HG02678 (cell line): ENCODE measurements around the gene KCMF1.

ENCODE experiments used
- ATAC-seq: cut with Tn5 transposase; IDR thresholded peaks from one replicate; pipeline ENCODE4 v1.9.1; 2021; ENCODE audit warnings: mild to moderate bottlenecking, moderate library complexity; ENCODE audit not compliant: unreplicated experiment

Gene KCMF1

DNA sequence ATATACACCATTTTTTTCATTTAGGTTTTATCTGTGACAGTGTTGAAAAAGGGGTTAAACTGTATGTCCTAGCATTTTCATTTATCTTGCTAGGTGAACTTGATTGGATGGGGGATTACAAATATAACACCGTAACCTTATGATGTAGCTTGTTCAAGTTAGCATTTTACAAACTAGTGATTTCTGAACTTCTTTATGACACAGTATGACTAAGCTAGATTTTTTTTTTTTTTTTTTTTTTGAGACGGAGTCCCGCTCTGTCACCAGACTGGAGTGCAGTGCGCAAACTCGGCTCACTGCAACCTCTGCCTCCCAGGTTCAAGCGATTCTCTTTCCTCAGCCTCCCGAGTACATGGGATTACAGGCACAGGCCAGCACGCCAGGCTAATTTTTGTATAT is 47.1 kb downstream of the KCMF1 start:
- no peak for ATAC-seq

DNA sequence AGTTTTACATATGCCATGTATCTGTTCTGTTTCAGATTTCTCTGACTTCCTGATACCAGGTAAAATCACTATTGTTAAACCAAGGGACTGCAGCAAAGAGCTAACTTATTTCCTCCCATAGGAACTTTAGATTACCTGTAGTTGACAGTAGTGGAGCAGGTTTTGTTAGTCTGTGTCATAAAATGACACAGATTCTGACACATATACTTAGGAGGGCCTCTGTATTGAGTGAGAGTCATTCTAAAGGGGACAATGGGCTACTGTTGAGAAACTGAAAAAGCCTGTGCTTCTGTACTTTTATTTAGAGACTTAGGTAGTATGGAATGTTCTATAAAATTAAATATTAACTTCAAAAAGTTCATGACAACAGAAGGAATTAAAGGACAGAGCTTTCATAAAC is 48.2 kb downstream of the KCMF1 start:
- ATAC-seq, result no peak

DNA sequence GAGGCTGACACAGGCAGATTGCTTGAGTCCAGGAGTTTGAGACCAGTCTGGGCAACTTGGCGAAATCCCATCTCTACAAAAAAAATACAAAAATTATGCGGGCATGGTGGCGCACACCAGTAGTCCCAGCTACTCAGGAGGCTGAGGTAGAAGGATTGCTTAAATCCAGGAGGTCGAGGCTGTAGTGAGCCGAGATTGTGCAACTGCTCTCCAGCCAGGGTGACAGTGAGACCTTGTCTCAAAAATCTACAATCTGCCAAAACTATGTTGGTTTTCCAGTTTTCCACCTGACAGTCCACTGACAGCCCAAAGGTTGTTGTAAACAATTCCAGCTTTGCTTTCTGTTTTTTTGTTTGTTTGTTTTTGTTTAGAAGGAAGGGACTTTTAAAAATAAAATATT is 51.3 kb downstream of the KCMF1 start:
- no peak for ATAC-seq

DNA sequence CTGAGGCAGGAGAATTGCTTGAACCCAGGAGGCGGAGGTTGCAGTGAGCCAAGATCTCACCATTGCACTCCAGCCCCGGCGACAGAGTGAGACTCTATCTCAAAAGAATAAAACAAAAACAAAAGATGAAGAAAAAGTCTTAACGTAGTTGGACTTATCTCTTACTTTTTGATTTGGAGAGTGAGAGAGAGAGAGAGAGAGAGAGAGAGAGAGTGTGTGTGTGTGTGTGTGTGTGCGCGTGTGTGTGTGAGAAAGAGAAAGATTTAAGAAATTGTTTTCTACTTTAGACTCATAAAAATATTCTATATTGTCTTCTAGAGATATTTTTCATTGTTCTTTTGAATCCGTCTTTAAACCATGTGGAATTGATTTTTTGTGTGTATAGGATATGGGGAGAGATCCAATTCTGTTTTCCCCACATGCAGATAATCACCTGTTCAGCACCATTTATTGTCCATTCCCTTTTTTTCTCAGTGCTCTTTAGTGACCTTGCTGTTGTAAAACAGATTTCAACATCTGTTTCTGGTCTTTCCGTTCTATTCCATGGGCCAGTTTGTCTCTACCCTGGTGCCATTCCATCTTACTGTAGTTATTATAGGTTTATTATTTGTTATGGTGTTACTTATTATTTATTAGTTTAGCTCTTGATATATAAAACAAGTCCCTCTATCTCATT is 53.5 kb downstream of the KCMF1 start:
- ATAC-seq, result no peak

DNA sequence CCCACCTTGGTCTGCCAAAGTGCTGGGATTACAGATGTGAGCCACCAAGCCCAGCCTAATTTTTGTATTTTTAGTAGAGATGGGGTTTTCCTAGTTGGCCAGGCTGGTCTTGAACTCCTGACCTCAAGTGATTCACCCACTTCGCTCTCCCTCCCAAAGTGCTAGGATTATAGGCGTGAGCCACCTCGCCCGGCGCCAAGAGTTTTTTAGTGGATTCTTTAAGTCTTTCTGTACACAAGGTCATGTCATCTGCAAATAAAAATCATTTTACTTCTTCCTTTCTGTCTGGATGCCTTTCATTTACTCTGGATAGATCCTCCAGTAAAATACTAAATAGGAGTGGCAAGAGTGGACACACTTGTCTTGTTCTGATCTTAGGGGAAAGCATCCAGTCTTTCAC is 61.7 kb downstream of the KCMF1 start:
- no peak for ATAC-seq

DNA sequence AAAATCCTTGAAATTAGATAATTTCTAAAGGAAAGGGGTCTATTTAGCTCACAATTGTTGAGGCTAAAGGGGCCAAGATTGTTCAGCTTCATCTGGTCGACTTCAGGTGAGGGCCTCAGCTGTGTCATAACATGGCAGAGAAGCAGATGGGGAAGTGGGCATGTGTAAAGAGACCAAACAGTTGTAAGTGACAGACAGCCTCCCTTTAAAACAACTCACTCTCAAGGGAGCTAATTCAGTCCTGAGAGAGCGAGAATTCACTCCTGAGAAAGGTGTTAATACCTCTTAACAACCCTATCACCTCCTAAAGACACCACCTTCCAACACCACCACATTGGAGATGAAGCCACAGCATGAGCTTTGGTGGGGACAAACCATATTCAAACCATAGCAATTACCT is 62.4 kb downstream of the KCMF1 start:
- ATAC-seq, result no peak

DNA sequence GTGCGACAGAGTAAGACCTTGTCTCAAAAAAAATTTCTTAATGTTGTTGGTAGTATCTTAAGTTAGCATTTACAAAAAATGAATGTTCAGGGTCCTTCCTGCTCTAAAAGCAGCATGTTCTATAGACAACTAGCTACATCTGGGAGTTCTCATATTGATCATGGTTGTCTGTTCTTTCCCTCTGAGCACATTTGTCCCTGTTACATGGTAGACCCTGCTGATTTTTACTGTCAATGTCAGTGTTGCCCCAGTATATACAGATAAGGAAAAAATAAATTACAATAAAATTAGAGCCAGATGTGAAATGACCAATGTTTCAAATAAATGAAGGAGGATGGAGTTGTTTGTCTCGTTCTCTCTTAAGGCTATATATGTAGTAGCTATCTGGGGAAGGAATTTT is 63.2 kb downstream of the KCMF1 start:
- no peak for ATAC-seq

DNA sequence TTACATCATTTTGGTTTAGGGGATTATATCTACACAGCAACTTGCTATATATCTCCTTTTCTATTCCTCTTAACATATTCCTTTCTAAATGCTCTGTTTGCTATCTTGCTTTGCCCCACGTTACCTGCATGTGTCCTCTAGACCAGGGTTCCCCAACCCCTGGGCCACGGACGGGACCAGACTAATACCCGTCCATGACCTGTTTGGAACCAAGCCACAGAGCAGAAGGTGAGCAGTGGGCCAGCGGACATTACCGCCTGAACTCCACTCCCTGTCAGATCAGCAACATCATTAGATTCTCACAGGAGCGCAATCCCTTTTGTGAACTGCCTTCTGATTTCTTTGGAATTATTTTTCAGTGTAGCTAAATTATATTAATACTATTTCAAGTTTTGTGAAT is 66.7 kb downstream of the KCMF1 start:
- ATAC-seq, result no peak

DNA sequence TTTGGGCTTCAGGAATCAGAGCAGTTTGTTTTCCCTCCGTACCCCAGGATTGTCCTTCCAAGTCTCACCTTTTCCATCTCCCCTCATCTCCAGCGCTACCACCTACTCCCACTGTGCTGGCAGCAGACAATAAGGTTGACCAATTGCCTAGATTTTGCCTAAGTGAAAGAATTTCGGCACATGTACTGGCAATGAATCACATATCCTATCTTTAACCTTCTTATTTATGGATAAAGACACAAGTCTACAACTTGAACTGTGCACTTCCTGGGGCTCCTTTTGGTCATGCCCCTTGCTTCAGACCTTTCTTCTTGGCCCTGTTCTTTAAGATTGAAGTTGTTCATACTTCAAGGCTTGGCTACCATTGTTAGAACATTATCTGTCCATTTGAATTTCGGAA is 71.4 kb downstream of the KCMF1 start:
- no peak for ATAC-seq

DNA sequence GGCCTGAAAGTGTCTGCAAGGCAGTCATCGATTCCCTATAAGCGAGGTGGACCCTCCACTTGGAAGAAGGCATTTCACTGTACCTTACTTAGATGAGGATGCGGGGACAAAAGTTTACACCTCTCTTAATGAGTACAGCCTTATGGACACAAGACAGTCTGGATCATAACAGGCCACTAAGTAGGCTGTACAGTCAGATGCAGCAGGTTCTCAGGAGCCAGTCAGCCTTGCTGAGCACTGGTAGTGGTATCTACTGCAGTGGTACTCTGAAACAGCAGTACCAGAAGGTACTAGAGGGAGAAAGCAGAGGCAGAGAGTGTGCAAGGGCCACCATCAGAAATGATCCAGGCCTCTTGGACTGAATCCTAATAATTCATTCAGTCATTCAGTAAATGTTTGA is 77.6 kb downstream of the KCMF1 start:
- no peak for ATAC-seq

DNA sequence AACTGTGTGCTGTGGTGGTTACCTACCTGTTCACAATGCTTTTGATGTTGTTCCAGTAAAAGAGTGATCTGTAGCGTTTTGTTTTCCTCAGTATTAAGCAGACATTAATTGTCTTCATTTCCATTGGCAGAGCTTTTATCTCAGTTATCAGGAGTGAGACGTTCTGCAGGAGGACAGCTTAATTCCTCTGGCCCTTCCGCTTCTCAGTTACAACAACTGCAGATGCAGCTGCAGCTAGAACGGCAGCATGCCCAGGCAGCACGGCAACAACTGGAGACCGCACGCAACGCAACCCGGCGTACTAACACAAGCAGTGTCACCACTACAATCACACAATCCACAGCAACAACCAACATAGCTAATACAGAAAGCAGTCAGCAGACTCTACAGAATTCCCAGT is 78.3 kb downstream of the KCMF1 start:
- no peak for ATAC-seq

DNA sequence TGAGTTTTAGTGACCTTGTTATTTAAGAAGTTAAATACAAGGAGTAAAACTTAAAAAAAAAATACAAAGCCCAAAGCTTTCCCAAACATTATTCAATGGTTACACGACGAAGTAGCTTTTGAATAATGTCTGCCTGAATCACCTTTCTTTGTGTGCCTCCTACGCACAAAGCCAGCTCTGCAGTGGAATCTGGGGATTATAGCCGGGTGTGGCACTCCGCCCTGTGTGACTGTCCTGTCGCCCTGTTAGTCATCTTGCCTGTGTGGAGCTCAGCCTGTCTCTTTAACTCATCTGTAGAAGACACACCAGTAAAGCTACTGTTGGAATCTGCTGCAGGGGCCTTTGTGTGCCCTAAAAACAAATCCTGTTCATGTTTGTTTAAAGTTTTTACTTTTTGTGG is 82.8 kb downstream of the KCMF1 start:
- no peak for ATAC-seq

DNA sequence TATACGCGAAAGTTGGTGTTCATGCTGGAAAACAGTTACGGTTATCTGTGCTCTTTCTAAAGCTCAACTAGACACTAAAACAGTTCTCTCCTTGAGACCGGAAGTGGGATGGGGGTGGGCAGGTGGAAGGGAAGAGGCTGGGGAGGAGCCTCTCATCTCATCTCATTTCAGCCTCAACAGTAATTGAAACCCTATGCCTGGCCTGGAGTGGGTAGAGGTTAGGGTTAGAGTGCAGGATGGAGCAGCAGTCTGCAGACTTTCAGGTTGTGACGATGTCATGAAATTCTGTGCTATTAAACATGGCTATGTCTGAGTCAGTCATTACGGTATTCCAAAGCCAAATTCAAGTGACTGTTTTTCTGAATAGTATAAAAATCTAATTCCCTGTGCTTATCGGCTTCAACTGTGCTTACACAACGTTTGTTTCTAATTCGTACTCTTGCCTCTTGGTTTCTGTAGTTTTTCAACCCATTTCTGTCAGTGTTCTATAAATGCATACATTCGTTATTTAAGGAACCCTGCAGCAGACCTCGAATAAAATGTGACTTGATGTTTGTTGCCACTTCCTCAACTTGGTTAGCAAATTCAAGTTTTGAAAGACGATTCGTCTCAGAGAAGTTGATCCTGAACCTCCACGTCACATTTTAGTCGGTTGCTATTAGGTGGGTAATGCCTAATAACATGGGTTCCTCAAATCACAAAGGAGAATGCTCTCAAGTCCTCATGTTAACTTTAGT is 86.4 kb downstream of the KCMF1 start:
- no peak for ATAC-seq

DNA sequence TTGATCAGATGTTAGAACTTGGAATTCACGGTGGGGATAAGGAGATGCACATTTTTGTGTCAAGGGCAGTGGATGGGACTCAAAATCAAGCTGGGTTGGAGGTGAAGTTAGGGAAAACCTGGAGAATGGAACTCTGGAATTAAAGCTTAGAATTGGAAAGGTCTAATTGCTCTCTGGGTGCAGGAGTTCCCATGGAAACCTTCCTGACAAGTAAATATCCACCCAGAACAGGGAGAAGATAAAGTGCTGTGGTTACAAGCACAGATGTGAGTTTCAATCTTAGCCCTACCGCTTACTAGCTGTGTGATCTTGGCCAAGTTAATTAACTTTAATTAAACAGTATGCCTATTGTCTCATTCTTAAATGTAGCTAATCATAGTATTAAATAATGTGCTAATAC is 90.9 kb downstream of the KCMF1 start:
- ATAC-seq, result no peak

DNA sequence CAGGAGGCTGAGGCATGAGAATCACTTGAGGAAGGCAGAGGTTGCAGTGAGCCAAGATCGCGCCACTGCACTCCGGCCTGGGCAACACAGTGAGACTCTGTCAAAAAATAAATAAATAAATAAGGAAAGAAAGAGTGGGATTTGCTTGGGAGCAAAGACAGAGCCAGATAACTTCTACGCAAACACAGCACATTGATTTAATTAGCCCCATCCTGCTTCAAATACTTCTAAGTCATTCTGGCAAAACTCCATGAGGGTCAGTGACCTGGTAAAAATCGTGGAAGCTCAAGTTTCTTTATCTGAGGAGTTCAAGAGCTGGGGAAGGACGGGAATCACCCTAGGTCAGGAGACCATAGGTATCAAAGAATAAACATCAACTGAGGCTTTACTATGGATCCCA is 91.6 kb downstream of the KCMF1 start:
- no peak for ATAC-seq

DNA sequence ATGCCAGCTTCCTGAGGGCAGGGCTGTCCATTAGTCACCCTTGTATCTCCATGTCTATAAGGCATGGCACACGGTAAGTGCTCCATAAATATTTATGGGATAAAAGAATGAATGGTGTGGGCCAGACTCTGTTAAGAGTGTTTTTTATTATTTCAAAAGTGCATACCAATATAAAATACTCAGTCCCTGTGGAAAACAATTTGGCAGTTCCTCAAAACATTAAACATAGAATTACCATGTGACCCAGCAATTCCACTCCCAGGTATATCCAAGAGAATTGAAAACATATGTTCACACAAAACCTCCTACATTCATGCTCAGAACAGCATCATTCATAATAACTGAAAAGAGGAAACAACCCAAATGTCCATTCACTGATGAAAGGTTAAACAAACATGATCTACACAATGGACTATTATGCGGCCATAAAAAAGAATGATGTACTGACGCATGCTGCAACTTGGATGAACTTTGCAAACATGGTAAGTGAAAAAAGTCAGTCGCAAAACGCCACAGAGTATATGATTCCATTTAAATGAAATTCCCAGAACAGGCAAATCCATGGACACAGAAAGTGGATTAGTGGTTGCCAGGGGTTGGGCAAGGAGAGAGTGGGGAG is 93.1 kb downstream of the KCMF1 start:
- ATAC-seq, result no peak

DNA sequence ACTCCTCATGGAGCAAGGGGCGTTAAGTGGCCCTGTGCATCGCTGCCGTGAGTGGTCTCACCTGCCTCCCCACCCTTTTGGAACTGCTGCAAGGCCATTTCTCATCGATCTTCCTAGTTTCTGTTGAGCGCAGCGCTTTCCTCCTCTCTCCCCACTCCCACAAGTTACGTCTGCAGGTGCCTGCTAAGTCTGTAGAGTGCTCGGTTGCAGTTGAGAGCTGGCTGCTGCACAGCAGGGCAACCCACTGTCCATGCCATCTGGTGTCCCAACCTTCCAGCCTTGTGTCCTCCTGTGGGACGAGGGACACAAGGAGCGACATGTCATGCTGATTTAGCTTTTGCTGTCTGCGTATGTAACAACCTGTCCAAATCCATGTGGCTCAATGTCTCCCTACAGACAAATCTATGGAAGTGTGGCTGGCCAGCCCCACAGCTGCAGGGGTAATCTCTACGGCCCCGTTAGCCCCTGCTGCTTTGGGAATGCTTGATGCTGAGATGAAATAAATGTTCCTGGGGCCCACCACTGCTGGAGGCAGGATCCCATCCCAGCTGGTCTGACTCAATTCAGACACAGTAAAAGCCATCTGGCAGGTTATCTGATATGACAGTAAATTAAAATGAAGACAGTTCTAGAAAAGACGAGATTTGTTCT is 94.1 kb downstream of the KCMF1 start:
- no peak for ATAC-seq

DNA sequence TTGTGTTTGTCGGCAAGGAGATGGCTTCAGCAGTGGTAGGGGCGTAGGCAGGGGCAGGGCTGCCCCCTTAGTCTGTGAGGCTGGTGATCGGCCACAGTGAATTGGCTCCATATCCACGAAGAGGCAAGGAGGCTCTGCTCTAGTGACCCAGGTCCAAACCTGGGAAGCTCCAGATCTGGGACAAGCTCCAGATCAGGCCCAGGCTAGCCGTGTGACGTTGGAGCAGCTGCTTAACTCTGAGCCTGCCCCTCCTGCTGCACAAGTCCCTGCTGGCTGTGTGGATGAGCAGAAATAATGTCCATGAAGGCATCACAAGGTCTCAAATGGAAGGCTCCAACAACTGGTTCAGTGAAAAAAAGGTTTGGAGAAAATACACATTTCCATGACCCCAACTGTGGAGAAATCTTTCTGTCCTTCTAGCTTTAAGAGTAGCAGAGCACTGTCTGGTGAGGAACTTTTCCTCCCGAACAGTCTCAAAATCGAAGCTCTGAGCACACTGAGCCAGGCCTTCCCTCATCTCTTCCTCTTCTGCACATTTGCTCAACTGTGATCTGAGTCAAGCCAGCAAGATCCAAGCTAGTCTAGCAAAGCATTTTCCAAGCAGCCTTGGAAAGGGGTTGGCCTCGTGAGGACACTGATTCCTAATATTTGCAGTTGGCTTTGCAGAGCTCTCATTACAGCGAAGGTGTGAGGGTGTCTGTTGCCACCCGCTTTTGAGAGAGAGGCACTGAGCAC is 95.2 kb downstream of the KCMF1 start:
- ATAC-seq, result no peak

DNA sequence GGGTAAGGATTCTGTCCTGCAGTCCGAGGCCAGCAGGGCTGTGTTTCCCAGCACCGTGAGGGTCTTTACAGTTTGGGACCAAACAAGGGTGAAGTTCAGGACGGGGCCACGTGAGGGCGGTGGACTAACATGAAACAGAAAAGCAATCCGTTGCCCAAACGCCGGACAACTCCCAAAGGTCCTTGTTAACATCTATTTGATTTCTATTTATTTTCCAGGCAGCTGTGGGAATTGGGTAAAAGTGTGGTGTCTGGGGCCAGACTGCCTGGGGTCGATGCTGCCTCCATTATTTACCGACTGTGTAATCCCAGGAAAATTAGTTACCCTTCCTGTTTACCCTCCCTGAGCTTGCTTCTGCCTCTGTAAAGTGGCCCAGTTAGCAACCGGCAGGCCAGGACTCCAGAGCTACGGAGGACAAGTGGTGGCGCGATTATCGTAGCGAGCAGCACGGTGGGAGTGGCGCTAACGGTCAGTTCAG is 96.0 kb downstream of the KCMF1 start:
- ATAC-seq, result peak; percentile 54

DNA sequence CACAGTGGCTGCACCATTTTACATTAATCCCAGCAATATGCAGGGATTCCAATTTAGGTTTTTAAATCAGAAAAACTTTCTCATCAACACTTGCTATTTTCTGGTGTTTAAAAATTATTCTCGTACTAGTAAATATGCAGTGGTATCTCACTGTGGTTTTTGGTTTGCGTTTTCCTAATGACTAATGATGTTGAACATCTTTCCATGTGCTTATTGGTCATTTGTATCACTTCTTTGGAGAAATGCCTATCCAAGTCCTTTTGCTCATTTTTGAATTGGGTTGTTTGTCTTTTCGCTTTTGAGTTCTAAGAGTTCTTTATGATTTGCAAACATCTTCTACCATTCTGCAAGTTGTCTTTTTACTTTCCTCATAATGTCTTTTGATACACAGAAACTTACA is 100.1 kb downstream of the KCMF1 start:
- no peak for ATAC-seq

DNA sequence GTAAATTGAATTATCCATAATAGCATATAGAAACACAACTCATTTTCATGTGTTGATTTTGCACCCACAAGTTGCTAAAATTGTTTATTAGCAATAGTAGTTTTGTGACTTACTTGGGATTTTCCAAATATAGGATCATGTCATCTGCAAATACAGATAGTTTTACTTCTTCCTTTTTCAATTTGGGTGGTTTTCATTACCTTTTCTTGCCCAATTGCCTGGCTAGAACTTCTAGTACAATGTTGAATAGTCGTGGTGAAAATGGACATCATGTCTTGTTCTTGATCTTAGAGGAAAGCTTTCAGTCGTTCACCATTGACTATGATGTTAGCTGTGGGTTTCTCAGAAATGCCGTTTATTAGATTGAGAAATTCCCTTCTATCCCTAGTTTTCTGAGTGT is 102.1 kb downstream of the KCMF1 start:
- ATAC-seq, result no peak
